ENCODE measurements around the gene MAP4K2.
"Not testable (repeated sequence)": the region's sequence is repeated elsewhere in the genome, so short reads cannot be mapped to it uniquely, and the experiment has no call there.

DNA sequence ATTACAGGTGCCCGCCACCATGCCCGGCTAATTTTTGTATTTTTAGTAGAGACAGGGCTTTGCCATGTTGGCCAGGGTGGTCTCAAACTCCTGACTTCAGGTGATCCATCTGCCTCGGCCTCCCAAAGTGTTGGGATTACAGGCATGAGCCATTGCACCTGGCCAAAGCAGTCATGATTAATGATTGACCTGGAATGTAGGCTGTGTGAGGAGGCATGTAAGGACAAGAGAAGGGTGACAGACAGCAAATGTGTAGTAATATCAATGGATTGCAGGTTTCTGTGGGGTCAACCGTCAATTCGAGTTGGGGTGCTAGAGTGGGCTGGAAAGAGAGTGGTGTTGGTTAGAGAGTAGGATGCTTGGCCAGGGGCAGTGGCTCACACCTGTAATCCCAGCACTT lies 12.4 kb upstream of the MAP4K2 start:
- TF ChIP-seq, protein P1, sequence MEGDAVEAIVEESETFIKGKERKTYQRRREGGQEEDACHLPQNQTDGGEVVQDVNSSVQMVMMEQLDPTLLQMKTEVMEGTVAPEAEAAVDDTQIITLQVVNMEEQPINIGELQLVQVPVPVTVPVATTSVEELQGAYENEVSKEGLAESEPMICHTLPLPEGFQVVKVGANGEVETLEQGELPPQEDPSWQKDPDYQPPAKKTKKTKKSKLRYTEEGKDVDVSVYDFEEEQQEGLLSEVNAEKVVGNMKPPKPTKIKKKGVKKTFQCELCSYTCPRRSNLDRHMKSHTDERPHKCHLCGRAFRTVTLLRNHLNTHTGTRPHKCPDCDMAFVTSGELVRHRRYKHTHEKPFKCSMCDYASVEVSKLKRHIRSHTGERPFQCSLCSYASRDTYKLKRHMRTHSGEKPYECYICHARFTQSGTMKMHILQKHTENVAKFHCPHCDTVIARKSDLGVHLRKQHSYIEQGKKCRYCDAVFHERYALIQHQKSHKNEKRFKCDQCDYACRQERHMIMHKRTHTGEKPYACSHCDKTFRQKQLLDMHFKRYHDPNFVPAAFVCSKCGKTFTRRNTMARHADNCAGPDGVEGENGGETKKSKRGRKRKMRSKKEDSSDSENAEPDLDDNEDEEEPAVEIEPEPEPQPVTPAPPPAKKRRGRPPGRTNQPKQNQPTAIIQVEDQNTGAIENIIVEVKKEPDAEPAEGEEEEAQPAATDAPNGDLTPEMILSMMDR (conservative IDR thresholded peaks at IDR 0.05) = not testable (repeated sequence)
- not testable (repeated sequence) for TF ChIP-seq EZH2 (IDR thresholded peaks at IDR 0.05; ENCODE audit: low read depth)
